ENCODE measurements around the gene BTRC. TPM values are rescaled to one million over a fixed set of nuclear protein-coding genes. Genes with fewer than 3 reads are reported as not detected.

BTRC gene
- total RNA-seq, 1 donor from 2014 or later: 14.2 TPM

DNA sequence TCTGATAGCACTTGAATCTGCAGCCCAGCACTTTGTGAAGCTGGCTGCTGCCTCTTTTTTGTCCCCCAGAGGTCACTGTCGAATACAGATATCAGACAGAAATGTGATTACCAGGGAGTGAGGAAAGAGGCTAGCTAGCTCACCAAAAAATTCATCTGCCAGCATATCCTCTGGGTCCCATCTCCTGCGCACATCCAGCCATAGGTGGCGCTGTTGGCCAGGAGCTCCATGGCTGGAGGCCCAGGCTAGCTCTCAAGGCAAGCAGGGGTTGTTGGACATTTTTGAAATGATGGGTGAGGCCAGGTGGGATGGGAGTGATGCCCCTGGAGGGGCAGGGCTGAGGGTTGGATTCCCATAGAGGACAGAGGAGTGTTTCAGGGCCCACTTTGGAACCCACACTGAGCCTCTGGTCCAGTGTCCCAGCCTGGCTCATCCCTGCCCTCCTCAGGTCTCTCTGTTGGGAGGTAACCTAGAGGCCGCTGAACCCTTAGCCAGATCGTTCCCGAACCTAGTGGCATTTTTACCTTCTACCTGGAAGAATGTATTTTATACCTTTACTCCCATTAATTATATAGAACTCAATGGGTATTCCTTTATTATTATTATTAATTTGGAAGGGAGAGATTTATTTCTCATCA lies 248.9 kb downstream of the BTRC start:
- TF ChIP-seq, protein P1, sequence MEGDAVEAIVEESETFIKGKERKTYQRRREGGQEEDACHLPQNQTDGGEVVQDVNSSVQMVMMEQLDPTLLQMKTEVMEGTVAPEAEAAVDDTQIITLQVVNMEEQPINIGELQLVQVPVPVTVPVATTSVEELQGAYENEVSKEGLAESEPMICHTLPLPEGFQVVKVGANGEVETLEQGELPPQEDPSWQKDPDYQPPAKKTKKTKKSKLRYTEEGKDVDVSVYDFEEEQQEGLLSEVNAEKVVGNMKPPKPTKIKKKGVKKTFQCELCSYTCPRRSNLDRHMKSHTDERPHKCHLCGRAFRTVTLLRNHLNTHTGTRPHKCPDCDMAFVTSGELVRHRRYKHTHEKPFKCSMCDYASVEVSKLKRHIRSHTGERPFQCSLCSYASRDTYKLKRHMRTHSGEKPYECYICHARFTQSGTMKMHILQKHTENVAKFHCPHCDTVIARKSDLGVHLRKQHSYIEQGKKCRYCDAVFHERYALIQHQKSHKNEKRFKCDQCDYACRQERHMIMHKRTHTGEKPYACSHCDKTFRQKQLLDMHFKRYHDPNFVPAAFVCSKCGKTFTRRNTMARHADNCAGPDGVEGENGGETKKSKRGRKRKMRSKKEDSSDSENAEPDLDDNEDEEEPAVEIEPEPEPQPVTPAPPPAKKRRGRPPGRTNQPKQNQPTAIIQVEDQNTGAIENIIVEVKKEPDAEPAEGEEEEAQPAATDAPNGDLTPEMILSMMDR (conservative IDR thresholded peaks at IDR 0.05; ENCODE audit: low read depth, low read length): peak; percentile 83
- no peak overlapping the region for H3K4me3 ChIP-seq (ENCODE audit: low read depth, low read length)
- DNase-seq (ENCODE audit: low read depth): no peak

Other genes with a start within 250 kb of the BTRC start
- not detected in 2 replicates for gene TLX1, start 222.9 kb upstream of the BTRC start, total RNA-seq
- gene LBX1, start 124.7 kb upstream of the BTRC start, total RNA-seq: not detected in 2 replicates
- 26.1 and 27.6 TPM in 2 replicates for gene POLL, start 234.1 kb downstream of the BTRC start, total RNA-seq
- gene DPCD, start 234.2 kb downstream of the BTRC start, total RNA-seq: 36.2 and 65.6 TPM in 2 replicates

All from epithelial cell of proximal tubule (primary cell).